Lower lobe of right lung (tissue), 2 donors: Measurements from ENCODE around the gene VRK1. TPM values are rescaled to one million over a fixed set of nuclear protein-coding genes. Genes with fewer than 3 reads are reported as not detected.

ENCODE experiments used
- ATAC-seq, 2 donors: fragments of 200-7000 bp; cut with Tn5 transposase; one replicate each; pipeline ENCODE4 v1.9.1; 2020 to 2022; ENCODE audit warnings: mild to moderate bottlenecking in 2 of 2, moderate library complexity in 2 of 2
- DNase-seq: peaks from one replicate; pipeline ENCODE4 v3.0.0-alpha.2; 2020
- H3K27ac ChIP-seq: fragments of 200-600 bp; one replicate; pipeline ENCODE4 v1.8.0; 2022
- H3K27me3 ChIP-seq: fragments of 200-600 bp; one replicate; pipeline ENCODE4 v1.8.0; 2022; ENCODE audit warnings: low read depth
- H3K36me3 ChIP-seq: fragments of 200-600 bp; one replicate; pipeline ENCODE4 v1.8.0; 2022; ENCODE audit warnings: mild to moderate bottlenecking
- H3K4me1 ChIP-seq: fragments of 200-600 bp; one replicate; pipeline ENCODE4 v1.8.0; 2022
- H3K4me3 ChIP-seq: fragments of 200-600 bp; one replicate; pipeline ENCODE4 v1.8.0; 2022; ENCODE audit warnings: mild to moderate bottlenecking
- H3K9me3 ChIP-seq: fragments of 200-600 bp; one replicate; pipeline ENCODE4 v1.8.0; 2022
- intact Hi-C: fragments of 100-400 bp; cut with DNase I; formaldehyde crosslinking; loops from one replicate; pipeline ENCODE4 v1.11.0; 2022
- total RNA-seq: library from RNA; stranded (reverse); fragmentation: NEBNext Ultra II Directional; extraction: Animal tissue kit (Norgen Biotek cat#: 25700); gene quantifications from one replicate; pipeline ENCODE4 v1.2.1, GENCODE V29; 2021
- TF ChIP-seq, protein P1 (sequence below): fragments of 200-600 bp; IDR thresholded peaks from one replicate; pipeline ENCODE4 v1.8.0; 2022; ENCODE audit warnings: antibody characterized with exemption, mild to moderate bottlenecking
- donor health status: DM: no; HTN: yes; CAD: no; lungs with severe emphysema.

Gene VRK1
- total RNA-seq, 1 donor from 2014 or later: 9.5 TPM

DNA sequence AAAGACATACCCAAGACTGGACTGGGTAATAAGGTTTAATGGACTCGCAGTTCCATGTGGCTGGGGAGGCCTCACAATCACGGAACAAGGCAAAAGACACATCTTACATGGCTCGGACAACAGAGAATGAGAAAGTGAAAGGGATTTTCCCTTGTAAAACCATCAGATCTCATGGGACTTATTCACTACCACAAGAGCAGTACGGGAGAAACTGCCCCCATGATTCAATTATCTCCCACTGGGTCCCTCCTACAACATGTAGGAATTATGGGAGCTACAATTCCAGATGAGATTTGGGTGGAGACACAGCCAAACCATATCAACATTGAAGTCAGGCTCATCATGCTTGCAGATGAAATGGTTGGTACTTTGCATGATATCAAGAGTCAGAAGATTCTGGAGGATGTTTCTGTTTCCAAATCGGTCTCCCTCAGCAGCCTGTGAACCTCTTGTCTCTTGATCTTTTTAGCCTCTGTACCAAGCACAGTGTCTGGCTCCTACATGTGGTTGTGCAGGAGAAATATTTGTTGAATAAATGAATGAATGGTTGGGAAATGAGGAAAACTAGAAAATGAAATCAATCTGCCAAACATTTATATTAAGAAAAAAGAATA is 98.6 kb downstream of the VRK1 start:
- ATAC-seq (no peak), DNase-seq (no peak)
- H3K4me3 ChIP-seq: no peak overlapping the region
- H3K4me1 ChIP-seq: no peaks in the 10 kb centered on the region
- H3K36me3 ChIP-seq: no peaks in the 10 kb centered on the region
- intact Hi-C loops: no loop called here
- H3K9me3 ChIP-seq: no peaks in the 10 kb centered on the region
- no peak overlapping the region for H3K27ac ChIP-seq
- H3K27me3 ChIP-seq: no peaks in the 10 kb centered on the region
- TF ChIP-seq, protein P1, sequence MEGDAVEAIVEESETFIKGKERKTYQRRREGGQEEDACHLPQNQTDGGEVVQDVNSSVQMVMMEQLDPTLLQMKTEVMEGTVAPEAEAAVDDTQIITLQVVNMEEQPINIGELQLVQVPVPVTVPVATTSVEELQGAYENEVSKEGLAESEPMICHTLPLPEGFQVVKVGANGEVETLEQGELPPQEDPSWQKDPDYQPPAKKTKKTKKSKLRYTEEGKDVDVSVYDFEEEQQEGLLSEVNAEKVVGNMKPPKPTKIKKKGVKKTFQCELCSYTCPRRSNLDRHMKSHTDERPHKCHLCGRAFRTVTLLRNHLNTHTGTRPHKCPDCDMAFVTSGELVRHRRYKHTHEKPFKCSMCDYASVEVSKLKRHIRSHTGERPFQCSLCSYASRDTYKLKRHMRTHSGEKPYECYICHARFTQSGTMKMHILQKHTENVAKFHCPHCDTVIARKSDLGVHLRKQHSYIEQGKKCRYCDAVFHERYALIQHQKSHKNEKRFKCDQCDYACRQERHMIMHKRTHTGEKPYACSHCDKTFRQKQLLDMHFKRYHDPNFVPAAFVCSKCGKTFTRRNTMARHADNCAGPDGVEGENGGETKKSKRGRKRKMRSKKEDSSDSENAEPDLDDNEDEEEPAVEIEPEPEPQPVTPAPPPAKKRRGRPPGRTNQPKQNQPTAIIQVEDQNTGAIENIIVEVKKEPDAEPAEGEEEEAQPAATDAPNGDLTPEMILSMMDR: no peak

DNA sequence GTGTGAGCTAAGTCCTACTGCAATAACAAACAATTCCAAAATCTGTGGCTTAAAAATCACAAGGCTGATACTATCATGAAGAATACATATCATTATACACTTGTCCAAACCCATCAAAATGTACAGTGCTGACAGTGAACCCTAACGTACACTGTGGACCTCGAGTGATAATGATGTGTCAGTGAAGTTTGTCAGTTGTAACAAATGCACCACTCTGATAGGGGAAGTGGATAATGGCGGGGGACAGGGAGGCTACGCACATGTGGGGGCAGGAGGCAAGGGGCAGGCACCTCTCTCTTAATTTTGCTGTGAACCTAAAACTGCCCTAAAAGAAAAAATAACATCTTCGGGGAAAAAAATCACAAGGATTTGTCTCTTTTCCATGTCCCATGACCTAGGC is 100.0 kb downstream of the VRK1 start:
- intact Hi-C loops: no loop called here
- H3K27ac ChIP-seq: no peak overlapping the region
- TF ChIP-seq, protein P1: no peak
- H3K4me3 ChIP-seq: no peak overlapping the region
- ATAC-seq (no peak), DNase-seq (no peak)
- H3K27me3 ChIP-seq: no peaks in the 10 kb centered on the region
- H3K4me1 ChIP-seq: no peaks in the 10 kb centered on the region
- H3K36me3 ChIP-seq: no peaks in the 10 kb centered on the region
- no peaks in the 10 kb centered on the region for H3K9me3 ChIP-seq

- H3K36me3 ChIP-seq: no peaks in the 10 kb centered on the region
- intact Hi-C loops: no loop called here
- no peaks in the 10 kb centered on the region for H3K27me3 ChIP-seq
- H3K4me1 ChIP-seq: no peaks in the 10 kb centered on the region
- ATAC-seq (no peak), DNase-seq (no peak)
- H3K9me3 ChIP-seq: no peaks in the 10 kb centered on the region
- H3K4me3 ChIP-seq: no peak overlapping the region
- H3K27ac ChIP-seq: no peak overlapping the region
- TF ChIP-seq, protein P1: no peak
Observed at GRCh38 chr14:96901227-96901626, 104.0 kb downstream of the VRK1 start.

DNA sequence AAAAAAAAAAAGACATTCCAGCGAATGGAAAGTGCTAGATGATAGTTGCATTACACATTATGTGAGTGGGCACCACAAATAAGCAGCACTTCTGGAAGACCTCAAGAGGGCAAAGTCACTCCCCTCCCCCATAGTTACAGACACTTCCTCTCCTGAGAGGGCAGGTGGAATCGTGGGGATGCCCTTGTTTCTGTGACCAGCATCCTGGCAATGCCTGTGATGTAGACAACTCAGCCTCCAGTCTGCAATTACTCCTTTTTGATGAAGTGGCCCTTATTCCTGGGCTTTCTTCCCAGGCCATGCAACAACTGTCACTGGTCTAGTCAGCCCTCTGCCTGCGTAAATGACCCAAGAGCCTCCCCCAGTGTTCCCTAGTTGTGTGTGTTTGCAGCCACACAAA is 104.8 kb downstream of the VRK1 start:
- TF ChIP-seq, protein P1: no peak
- H3K4me3 ChIP-seq: no peak overlapping the region

GRCh38 chr14:96903444-96904023 is 106.4 kb downstream of the VRK1 start:
- Histone ChIP-seq H3K36me3 (no peaks in the 10 kb centered on the region), H3K4me1 (no peaks in the 10 kb centered on the region), H3K27me3 (no peaks in the 10 kb centered on the region), H3K9me3 (no peaks in the 10 kb centered on the region), H3K4me3 (no peak overlapping the region), H3K27ac (no peak overlapping the region)
- TF ChIP-seq, protein P1: no peak
- no peak for DNase-seq
- no peak for ATAC-seq
- intact Hi-C loops: no loop called here

More for the DNA sequence above, 104.8 kb downstream of the VRK1 start:
- no peaks in the 10 kb centered on the region for H3K36me3 ChIP-seq
- intact Hi-C loops: no loop called here
- no peak overlapping the region for H3K27ac ChIP-seq
- ATAC-seq (no peak), DNase-seq (no peak)
- no peaks in the 10 kb centered on the region for H3K9me3 ChIP-seq
- H3K4me1 ChIP-seq: no peaks in the 10 kb centered on the region
- no peaks in the 10 kb centered on the region for H3K27me3 ChIP-seq
